ENCODE results near the gene LILRB2.
"Not testable (repeated sequence)": the region's sequence is repeated elsewhere in the genome, so short reads cannot be mapped to it uniquely, and the experiment has no call there.

DNA sequence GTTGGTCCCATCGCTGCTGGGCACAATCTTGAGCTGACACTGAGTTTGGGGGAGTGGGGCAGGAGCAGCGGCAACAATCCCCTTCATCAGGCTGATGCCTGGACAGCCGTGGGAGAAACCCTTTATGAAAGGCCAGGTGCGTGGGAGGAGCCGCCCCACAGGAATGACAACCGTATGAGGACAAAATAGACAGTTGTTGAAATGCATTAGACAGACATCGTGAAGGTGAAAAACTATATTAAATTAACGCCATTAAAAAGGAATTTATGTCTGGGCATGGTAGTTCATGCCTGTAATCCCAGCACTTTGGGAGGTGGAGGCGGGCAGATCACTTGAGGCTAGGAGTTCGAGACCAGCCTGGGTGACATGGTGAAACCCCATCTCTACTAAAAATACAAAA lies 56.3 kb downstream of the LILRB2 start:
- TF ChIP-seq, protein P1, sequence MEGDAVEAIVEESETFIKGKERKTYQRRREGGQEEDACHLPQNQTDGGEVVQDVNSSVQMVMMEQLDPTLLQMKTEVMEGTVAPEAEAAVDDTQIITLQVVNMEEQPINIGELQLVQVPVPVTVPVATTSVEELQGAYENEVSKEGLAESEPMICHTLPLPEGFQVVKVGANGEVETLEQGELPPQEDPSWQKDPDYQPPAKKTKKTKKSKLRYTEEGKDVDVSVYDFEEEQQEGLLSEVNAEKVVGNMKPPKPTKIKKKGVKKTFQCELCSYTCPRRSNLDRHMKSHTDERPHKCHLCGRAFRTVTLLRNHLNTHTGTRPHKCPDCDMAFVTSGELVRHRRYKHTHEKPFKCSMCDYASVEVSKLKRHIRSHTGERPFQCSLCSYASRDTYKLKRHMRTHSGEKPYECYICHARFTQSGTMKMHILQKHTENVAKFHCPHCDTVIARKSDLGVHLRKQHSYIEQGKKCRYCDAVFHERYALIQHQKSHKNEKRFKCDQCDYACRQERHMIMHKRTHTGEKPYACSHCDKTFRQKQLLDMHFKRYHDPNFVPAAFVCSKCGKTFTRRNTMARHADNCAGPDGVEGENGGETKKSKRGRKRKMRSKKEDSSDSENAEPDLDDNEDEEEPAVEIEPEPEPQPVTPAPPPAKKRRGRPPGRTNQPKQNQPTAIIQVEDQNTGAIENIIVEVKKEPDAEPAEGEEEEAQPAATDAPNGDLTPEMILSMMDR (IDR thresholded peaks at IDR 0.05), result not testable (repeated sequence)
- not testable (repeated sequence) for TF ChIP-seq POLR2A (IDR thresholded peaks at IDR 0.05)
